Mesodermal cell (in vitro differentiated cells): ENCODE measurements around the gene SIVA1.

Experiments used
- H3K27ac ChIP-seq: 2 replicates; pipeline ENCODE4 v1.7.0; 2013; ENCODE audit warnings: mild to moderate bottlenecking, low read depth, low read length, moderate library complexity; ENCODE audit not compliant: severe bottlenecking
- H3K36me3 ChIP-seq: 2 replicates; pipeline ENCODE4 v1.7.1; 2013; ENCODE audit warnings: mild to moderate bottlenecking, low read length, moderate library complexity; ENCODE audit not compliant: control insufficient read depth, insufficient read depth
- H3K4me1 ChIP-seq: one replicate; pipeline ENCODE4 v1.7.1; 2013; ENCODE audit warnings: mild to moderate bottlenecking, low read length; ENCODE audit not compliant: insufficient read depth, control insufficient read depth, poor library complexity, severe bottlenecking
- H3K4me3 ChIP-seq: 2 replicates; pipeline ENCODE4 v1.7.0; 2013; ENCODE audit warnings: low read length, control low read depth, mild to moderate bottlenecking; ENCODE audit not compliant: insufficient read depth, poor library complexity, severe bottlenecking; ENCODE audit errors: extremely low read depth
- H3K9me3 ChIP-seq: 2 replicates; pipeline ENCODE4 v1.7.1; 2013; ENCODE audit warnings: mild to moderate bottlenecking, low read length, moderate library complexity; ENCODE audit not compliant: control insufficient read depth
- WGBS, 2 experiments: methylation state at CpG; one replicate each; pipeline ENCODE4 v1.1.5; 2013; ENCODE audit warnings: missing lambda C conversion rate in 2 of 2; ENCODE audit not compliant: insufficient coverage in 2 of 2; 5-methylcytosine and 5-hydroxymethylcytosine counted together

Gene SIVA1

GRCh38 chr14:104721505-104722431, 31.2 kb upstream of the SIVA1 start:
- Histone ChIP-seq H3K36me3 (peaks cover 23% of the 10 kb centered on the region), H3K4me1 (peaks cover 25% of the 10 kb centered on the region), H3K9me3 (no peaks in the 10 kb centered on the region), H3K4me3 (no peak overlapping the region), H3K27ac (no peak overlapping the region)
- 93 to 94% methylated on average over 13 to 15 of the region's 18 CpGs for WGBS, 2 experiments

DNA sequence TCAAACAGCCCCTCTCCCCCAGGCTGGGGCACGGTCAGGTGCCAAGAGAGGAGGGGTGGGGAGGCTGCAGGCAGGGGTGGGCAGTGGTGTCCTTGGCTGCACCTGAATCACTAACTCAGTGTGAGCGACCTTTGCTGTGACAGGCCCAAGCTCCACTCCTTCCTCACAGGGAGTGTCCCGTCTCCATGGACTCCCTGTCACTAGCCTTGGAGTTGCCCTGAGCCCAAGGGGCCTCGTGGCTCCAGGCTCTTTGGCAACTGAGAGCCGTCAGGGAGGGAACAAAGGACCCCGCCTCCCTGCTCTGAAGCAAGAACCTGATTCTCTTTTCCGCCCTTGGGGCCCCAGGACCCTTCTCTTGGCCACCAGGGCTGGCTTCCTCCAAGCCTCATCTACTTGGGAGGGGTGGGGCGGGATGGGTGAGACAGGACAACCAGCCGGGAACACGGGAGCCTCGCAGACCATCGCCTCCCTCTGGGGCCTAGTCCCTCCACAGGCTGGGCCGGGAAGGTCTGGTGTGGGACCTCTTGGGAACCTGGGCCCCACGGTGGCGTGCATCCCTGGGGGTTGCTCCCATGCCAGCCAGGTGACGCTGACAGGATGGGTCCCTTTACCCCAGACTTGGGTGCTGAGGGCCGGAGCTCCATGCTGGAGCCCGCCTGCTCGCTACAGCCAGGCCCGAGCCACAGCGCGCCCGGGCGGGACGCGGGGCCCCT, 29.9 kb upstream of the SIVA1 start:
- 58 to 60% methylated on average over 19 to 23 of the region's 26 CpGs for WGBS, 2 experiments
- Histone ChIP-seq H3K4me1 (peaks cover 25% of the 10 kb centered on the region), H3K36me3 (peaks cover 23% of the 10 kb centered on the region), H3K4me3 (peak overlapping the region; percentile 57), H3K9me3 (no peaks in the 10 kb centered on the region), H3K27ac (no peak overlapping the region)

DNA sequence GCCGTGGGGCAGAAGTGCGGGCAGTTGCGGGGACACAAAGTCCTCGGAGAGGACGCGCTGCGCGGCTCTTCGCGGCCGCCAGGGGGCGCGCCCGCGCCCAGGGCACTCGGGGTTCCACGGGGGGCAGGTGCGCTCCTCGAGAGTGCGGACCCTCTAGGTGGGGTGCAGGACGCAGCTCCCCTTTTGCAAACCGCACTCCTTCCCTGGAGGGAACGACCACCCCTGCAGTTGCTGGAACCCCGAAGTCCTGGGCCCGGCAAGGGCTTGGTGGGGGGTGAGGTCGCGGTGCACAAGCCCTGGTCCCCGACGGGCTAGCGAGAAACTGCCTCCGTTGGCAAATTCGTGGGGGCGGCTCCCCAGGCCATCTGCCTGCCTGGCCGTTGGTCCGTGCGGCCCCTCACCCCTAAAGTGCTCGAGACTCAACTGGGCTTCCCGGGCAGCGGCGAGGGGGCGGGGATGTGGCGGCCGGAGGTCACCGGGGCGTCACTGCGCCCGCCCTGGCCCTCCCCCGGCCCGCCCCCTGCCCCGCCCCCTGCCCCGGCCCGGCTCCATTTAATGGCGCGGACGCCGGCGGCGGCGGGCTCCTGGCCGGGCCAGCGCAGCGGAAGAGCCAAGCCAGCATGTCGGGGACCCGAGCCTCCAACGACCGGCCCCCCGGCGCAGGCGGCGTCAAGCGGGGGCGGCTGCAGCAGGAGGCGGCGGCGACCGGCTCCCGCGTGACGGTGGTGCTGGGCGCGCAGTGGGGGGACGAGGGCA, 29.1 kb upstream of the SIVA1 start, which contains the start of gene ADSS1:
Gene ADSS1 (plus strand): TSS at position 579 of the 756 bp plus-strand sequence. CDS start 42 bp downstream, at position 621.
- Histone ChIP-seq H3K36me3 (peaks cover 17% of the 10 kb centered on the region), H3K4me1 (peaks cover 25% of the 10 kb centered on the region), H3K4me3 (peak within 1 kb of the TSS; percentile 57), H3K9me3 (no peaks in the 10 kb centered on the region), H3K27ac (no peak within 1 kb of the TSS)
- 3 to 4% methylated on average over 40 to 65 of the region's 82 CpGs for WGBS, 2 experiments

- Histone ChIP-seq H3K9me3 (no peaks in the 10 kb centered on the region), H3K4me1 (peaks cover 25% of the 10 kb centered on the region), H3K4me3 (peak overlapping the region; percentile 57), H3K27ac (no peak overlapping the region), H3K36me3 (peaks cover 11% of the 10 kb centered on the region)
- 10 to 31% methylated on average over 7 to 22 of the region's 27 CpGs for WGBS, 2 experiments
Measured at GRCh38 chr14:104724407-104724980, 28.5 kb upstream of the SIVA1 start.

DNA sequence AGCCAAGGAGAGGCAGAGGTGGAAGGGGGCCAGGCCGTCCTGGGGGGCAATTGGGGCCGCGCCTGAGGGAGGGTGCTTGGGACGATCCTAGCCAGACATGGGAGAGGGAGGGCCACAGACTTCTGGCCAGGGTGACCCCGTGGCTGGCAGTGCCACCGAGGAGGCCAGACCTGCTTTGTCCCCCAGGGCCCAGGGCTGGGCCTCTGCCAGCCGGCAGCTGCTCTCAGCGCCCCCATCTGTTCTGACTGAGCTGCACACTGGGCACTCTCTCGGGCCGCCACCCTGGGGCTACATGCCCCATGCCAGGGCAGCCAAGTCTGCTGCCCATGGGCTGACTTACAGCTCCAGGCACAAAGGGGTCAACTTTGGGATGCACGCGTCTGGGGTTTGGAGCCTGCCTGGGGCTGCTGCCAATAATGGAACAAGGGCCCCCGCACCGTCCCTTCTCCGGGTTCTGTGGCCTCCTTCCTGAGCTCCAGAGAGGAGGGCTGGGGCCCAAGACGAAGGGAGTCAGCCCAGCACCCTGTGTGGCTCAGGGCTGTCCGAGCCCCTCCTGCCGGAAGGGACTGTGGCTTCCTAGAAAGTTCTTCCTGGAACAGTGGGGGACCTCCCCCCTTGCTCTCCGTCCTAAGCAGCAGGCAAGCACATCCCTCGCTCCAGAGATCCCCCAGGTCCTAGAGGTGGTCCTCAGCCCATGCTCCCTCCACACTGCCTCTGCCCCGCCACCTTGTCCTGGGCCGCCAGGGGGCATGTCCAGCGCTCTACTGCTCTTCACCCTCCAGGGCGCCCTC, 27.8 kb upstream of the SIVA1 start:
- Histone ChIP-seq H3K4me3 (peak overlapping the region; percentile 57), H3K9me3 (no peaks in the 10 kb centered on the region), H3K27ac (no peak overlapping the region), H3K4me1 (peaks cover 25% of the 10 kb centered on the region), H3K36me3 (peaks cover 5% of the 10 kb centered on the region)
- 28 to 37% methylated on average over 19 to 24 of the region's 24 CpGs for WGBS, 2 experiments

DNA sequence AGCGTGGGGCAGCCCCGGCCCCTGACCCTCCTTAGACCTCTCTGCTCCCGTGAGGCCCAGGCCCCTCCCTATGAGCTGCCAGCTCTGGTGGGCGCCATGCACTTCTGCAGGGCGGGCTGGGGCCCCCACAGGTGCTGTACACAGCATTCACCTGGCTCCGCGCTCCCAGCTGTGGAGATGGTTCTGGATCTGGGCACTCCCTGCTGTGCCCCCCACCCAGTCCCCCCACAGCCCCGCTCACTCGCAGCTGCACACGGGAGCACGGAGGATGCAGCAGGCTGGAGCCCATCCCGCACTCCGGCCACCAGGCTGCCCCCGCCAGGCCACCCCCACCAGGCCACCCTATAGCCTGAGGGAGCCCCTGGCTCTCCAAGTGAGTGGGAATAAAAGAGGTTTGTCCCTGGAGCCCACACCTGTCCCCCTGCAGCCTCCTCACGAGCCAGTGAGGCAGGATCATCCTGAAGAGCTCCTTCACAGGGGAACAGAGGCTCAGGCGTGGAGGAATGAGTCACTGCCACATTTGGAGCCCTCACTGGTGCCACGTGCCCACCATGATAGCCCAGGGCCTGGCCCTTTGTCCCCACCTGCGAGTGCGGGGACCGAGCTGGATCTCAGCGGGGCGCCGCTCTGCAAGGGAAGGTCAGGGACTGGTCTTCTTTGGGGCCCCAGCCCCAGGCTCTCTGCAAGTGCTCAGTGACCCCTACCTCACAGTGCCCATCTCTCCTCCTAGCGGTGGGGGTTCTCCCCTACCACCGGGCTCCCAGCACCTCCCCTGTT, 27.0 kb upstream of the SIVA1 start:
- Histone ChIP-seq H3K4me3 (peak overlapping the region; percentile 57), H3K27ac (no peak overlapping the region), H3K36me3 (peaks cover 4% of the 10 kb centered on the region), H3K4me1 (peaks cover 25% of the 10 kb centered on the region), H3K9me3 (no peaks in the 10 kb centered on the region)
- 87 to 88% methylated on average over 15 to 21 of the region's 25 CpGs for WGBS, 2 experiments

DNA sequence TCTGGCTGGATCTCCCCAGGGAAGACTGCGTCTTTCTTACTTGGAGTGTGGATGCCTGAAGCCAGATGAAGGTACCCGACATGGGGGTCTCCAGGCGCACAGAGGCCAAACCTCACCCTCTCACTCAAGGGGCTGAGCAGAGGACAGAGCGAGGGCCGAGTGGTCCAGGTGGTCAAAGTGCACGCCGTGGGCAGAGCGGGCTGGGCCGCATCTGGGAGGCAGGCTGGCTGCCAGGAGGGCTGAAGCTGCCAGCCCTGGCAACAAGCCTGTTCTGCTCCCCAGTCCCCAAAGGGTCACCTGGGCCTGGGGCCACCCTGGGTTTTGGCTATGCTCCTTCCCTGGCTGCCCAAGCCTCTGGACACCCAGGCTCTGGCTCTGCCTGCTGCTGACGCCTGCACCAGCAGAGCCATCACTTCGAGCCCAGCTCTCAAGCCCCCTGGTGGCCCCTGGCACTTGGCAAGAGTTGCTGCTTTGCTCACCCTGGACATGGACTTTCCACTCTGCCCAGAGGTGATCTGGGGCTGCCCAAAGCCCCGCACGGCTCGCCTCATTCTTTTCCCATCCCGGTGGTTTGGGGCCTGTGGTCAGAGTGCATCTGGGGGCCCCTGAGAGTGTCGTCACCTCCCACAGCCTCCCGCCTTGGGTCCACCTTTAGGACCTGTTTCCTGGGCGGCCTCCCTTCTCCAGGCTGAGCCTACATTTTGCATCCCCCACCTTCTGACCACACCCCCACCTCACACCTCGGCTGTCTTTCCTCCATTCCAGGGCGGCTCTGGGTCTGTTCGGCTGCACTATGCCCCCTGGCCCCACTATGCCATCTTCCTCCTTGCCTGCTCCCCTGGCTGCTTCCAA, 26.1 kb upstream of the SIVA1 start:
- no peaks in the 10 kb centered on the region for H3K36me3 ChIP-seq
- H3K4me1 ChIP-seq, result peaks cover 20% of the 10 kb centered on the region
- H3K9me3 ChIP-seq, result no peaks in the 10 kb centered on the region
- H3K4me3 ChIP-seq, result no peak overlapping the region
- H3K27ac ChIP-seq, result no peak overlapping the region
- WGBS, 2 experiments, result 79 to 91% methylated on average over 14 to 18 of the region's 21 CpGs

- WGBS, 2 experiments, result 90 to 95% methylated on average over 14 to 16 of the region's 17 CpGs
- Histone ChIP-seq H3K4me1 (peaks cover 8% of the 10 kb centered on the region), H3K27ac (no peak overlapping the region), H3K9me3 (no peaks in the 10 kb centered on the region), H3K4me3 (no peak overlapping the region), H3K36me3 (no peaks in the 10 kb centered on the region)
Measured at GRCh38 chr14:104728631-104729030, 24.3 kb upstream of the SIVA1 start.
